GM21717 (cell line): ENCODE measurements around the gene IQGAP2.
"Not testable (repeated sequence)": the region's sequence is repeated elsewhere in the genome, so short reads cannot be mapped to it uniquely, and the experiment has no call there.

Experiments used
- ATAC-seq: cut with Tn5 transposase; IDR thresholded peaks from one replicate; pipeline ENCODE4 v1.9.1; 2021; ENCODE audit warnings: mild to moderate bottlenecking, moderate library complexity; ENCODE audit not compliant: unreplicated experiment

IQGAP2 gene

GRCh38 chr5:76500633-76501393, 97.7 kb downstream of the IQGAP2 start:
- ATAC-seq: no peak

- no peak for ATAC-seq
These were observed 100.8 kb downstream of the IQGAP2 start for GRCh38 chr5:76503929-76504328.

GRCh38 chr5:76504901-76505564, 101.9 kb downstream of the IQGAP2 start:
- ATAC-seq: no peak

- no peak for ATAC-seq
These were observed 110.4 kb downstream of the IQGAP2 start for GRCh38 chr5:76513476-76513875.

GRCh38 chr5:76514292-76514691, 111.2 kb downstream of the IQGAP2 start:
- no peak for ATAC-seq

- no peak for ATAC-seq
These were observed 111.6 kb downstream of the IQGAP2 start for GRCh38 chr5:76514713-76515112.

GRCh38 chr5:76517334-76517733, 114.2 kb downstream of the IQGAP2 start:
- ATAC-seq: no peak

GRCh38 chr5:76518246-76518645, 115.2 kb downstream of the IQGAP2 start:
- ATAC-seq: not testable (repeated sequence)

- ATAC-seq: peak; percentile 73
These were observed 118.2 kb downstream of the IQGAP2 start for GRCh38 chr5:76521240-76521758.

GRCh38 chr5:76522103-76522935, 119.2 kb downstream of the IQGAP2 start:
- no peak for ATAC-seq

- ATAC-seq: no peak
These were observed 121.2 kb downstream of the IQGAP2 start for GRCh38 chr5:76524101-76524835.

GRCh38 chr5:76524868-76525267, 121.8 kb downstream of the IQGAP2 start:
- ATAC-seq: no peak

- no peak for ATAC-seq
These were observed 122.9 kb downstream of the IQGAP2 start for GRCh38 chr5:76525956-76526355.

- ATAC-seq: no peak
These were observed 124.0 kb downstream of the IQGAP2 start for GRCh38 chr5:76526950-76527583.

GRCh38 chr5:76527685-76528161, 124.6 kb downstream of the IQGAP2 start:
- ATAC-seq: no peak

- ATAC-seq: peak; percentile 44
These were observed 125.7 kb downstream of the IQGAP2 start for GRCh38 chr5:76528547-76529331.

GRCh38 chr5:76529464-76530344, 126.6 kb downstream of the IQGAP2 start:
- no peak for ATAC-seq

GRCh38 chr5:76532052-76532451, 129.0 kb downstream of the IQGAP2 start:
- no peak for ATAC-seq
